ENCODE measurements around the gene SEC23B. TPM values are rescaled to one million over a fixed set of nuclear protein-coding genes. Genes with fewer than 3 reads are reported as not detected.

The SEC23B gene
- total and polyA plus RNA-seq, 10 of the 15 experiments (the other 5 are each of a cell fraction or from before 2014, with no cell fraction given) = 49.1 to 121 (median 75.6) TPM

DNA sequence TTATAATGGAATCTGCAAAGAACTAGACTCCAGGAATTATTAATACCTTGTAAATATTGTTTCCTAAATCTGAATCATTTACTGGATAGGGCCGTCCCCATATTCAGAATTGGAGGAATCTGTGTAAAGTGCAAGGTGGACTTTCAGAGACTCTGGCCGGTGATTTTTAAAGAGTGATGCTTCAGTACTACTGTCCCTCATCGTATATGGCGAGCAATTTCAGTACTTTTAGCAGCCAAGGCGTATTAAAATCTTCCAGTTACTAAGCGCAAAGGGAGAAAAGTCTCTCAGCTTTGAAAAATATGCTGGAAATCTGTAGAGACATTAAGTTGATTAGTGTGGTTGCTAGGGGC is 60.0 kb downstream of the SEC23B start:
- ATAC-seq (peak; percentile 51), DNase-seq (ENCODE audit: low read depth, low spot score) (no peak), FAIRE-seq (peak; percentile 7)
- Histone ChIP-seq H3K9ac (ENCODE audit: control insufficient read depth, insufficient read depth, low read length) (peak overlapping the region; percentile 83), H3K36me3 (ENCODE audit: control insufficient read depth in 2 of 2, insufficient read depth in 2 of 2, low read length in 1 of 2) (peaks cover 0 to 5% of the 10 kb centered on the region in 2 experiments; a peak in 1 of 4 replicates), H3K4me3 (peak overlapping the region; percentile 98), H3K4me1 (ENCODE audit: control insufficient read depth, insufficient read depth, low read length) (peaks cover 4% of the 10 kb centered on the region; the same call in 1 of the 2 replicates), H3K79me2 (ENCODE audit: control insufficient read depth, insufficient read depth, low read length) (peaks cover 16% of the 10 kb centered on the region), H3K4me2 (ENCODE audit: control insufficient read depth, insufficient read depth) (peak overlapping the region; percentile 69; the same call in 1 of the 2 replicates), H3K27me3 (replicated peaks in 1 of 2; ENCODE audit: control insufficient read depth in 2 of 2, insufficient read depth in 2 of 2, low read length in 1 of 2) (no peaks in the 10 kb centered on the region), H4K20me1 (ENCODE audit: control insufficient read depth, insufficient read depth) (no peaks in the 10 kb centered on the region), H3K27ac (ENCODE audit: control insufficient read depth, insufficient read depth) (peak overlapping the region; percentile 78), H2AFZ (ENCODE audit: control insufficient read depth, low read depth, low read length) (peak overlapping the region; percentile 87), H3K9me3 (replicated peaks; ENCODE audit: control insufficient read depth, insufficient read depth, low read length) (no peaks in the 10 kb centered on the region; the same call in 2 of the 3 replicates)
- SMC1A ChIA-PET (ENCODE audit: uncharacterized antibody, unreplicated experiment) = no interaction called here
- POLR2A ChIA-PET = interaction anchor here (1.8 kb wide), 1 partner anchor 61 kb away, joined by 7 read pairs; the partner anchor contains the start of gene SEC23B
- intact Hi-C loops (cut with micrococcal nuclease; ENCODE audit: unreplicated experiment) (loop anchor here (2.0 kb wide), 4 partner anchors 19 to 155 kb away; partner anchors contain the start of genes RBBP9 and SEC23B), in situ Hi-C loops (cut with MboI) (no loop called here)
- CTCF ChIA-PET = no interaction called here
- TSS peak; percentile 95 for BruUV-seq (replicated peaks)
- 1% methylated on average over 6 of the region's 6 CpGs for WGBS (ENCODE audit: insufficient coverage, insufficient replicate concordance, low lambda C conversion rate, missing lambda C conversion rate)
- RAD21 ChIA-PET (ENCODE audit: unreplicated experiment) = interaction anchor here (1.7 kb wide), 1 partner anchor 21 kb away, joined by 3 read pairs; no protein-coding TSS in a partner anchor
- TF ChIP-seq MTA3 (IDR thresholded peaks at IDR 0.05; ENCODE audit: borderline replicate concordance, low read length) = no peak
- TF ChIP-seq HDAC6 (IDR thresholded peaks at IDR 0.05; ENCODE audit: unreplicated experiment) = no peak
- peak; percentile 5 for TF ChIP-seq SMAD1 (IDR thresholded peaks at IDR 0.05; ENCODE audit: low read depth, partially characterized antibody)
- TF ChIP-seq SMAD5 (IDR thresholded peaks at IDR 0.05; ENCODE audit: low read depth) = no peak
- TF ChIP-seq, protein P1, sequence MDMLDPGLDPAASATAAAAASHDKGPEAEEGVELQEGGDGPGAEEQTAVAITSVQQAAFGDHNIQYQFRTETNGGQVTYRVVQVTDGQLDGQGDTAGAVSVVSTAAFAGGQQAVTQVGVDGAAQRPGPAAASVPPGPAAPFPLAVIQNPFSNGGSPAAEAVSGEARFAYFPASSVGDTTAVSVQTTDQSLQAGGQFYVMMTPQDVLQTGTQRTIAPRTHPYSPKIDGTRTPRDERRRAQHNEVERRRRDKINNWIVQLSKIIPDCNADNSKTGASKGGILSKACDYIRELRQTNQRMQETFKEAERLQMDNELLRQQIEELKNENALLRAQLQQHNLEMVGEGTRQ (IDR thresholded peaks at IDR 0.05; ENCODE audit: borderline replicate concordance, low read depth, low read length) = no peak
- TF ChIP-seq LARP7 (IDR thresholded peaks at IDR 0.05) = no peak
- 0 out of 2 replicates have a peak, but pooled peaks have one; percentile 1 for TF ChIP-seq ESRRA (IDR thresholded peaks at IDR 0.05; ENCODE audit: low read length)
- no peak for TF ChIP-seq EP300 (IDR thresholded peaks at IDR 0.05; ENCODE audit: borderline replicate concordance in 1 of 2, control insufficient read depth in 1 of 2, low read depth in 2 of 2, low read length in 2 of 2)
- TF ChIP-seq HCFC1 (IDR thresholded peaks at IDR 0.05; ENCODE audit: low read length) = no peak
- TF ChIP-seq SMARCA5 (IDR thresholded peaks at IDR 0.05) = no peak
- TF ChIP-seq, protein P2, sequence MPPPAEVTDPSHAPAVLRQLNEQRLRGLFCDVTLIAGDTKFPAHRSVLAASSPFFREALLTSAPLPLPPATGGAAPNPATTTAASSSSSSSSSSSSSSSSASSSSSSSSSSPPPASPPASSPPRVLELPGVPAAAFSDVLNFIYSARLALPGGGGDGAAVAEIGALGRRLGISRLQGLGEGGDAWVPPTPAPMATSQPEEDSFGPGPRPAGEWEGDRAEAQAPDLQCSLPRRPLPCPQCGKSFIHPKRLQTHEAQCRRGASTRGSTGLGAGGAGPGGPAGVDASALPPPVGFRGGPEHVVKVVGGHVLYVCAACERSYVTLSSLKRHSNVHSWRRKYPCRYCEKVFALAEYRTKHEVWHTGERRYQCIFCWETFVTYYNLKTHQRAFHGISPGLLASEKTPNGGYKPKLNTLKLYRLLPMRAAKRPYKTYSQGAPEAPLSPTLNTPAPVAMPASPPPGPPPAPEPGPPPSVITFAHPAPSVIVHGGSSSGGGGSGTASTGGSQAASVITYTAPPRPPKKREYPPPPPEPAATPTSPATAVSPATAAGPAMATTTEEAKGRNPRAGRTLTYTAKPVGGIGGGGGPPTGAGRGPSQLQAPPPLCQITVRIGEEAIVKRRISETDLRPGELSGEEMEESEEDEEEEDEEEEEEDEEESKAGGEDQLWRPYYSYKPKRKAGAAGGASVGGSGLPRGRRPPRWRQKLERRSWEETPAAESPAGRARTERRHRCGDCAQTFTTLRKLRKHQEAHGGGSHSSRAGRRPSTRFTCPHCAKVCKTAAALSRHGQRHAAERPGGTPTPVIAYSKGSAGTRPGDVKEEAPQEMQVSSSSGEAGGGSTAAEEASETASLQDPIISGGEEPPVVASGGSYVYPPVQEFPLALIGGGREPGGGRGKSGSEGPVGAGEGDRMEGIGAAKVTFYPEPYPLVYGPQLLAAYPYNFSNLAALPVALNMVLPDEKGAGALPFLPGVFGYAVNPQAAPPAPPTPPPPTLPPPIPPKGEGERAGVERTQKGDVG (CRISPR knock-in tag; IDR thresholded peaks at IDR 0.05) = no peak
- 0 out of 2 replicates have a peak, but pooled peaks have one; percentile 3 for TF ChIP-seq NR2F1 (conservative IDR thresholded peaks at IDR 0.05)
- no peak for TF ChIP-seq WRNIP1 (IDR thresholded peaks at IDR 0.05; ENCODE audit: borderline replicate concordance, low read depth, low read length)
